Mesothelial cell of epicardium (in vitro differentiated cells): ENCODE data around the gene PIKFYVE. TPM values are rescaled to one million over a fixed set of nuclear protein-coding genes. Genes with fewer than 3 reads are reported as not detected.

Experiments used
- DNase-seq, 2 experiments: peaks; one replicate each; pipeline ENCODE4 v3.0.0; 2021; ENCODE audit warnings: low spot score in 2 of 2; ENCODE audit not compliant: unreplicated experiment in 2 of 2
- H3K27ac Mint-ChIP-seq: 2 replicates; pipeline ENCODE4 v1.8.0; 2021; ENCODE audit warnings: mixed read lengths
- H3K27me3 Mint-ChIP-seq: 2 replicates; pipeline ENCODE4 v1.8.0; 2021; ENCODE audit warnings: low read depth, mixed read lengths
- H3K36me3 Mint-ChIP-seq: 2 replicates; pipeline ENCODE4 v1.8.0; 2021; ENCODE audit warnings: mixed read lengths
- H3K4me1 Mint-ChIP-seq: 2 replicates; pipeline ENCODE4 v1.8.0; 2021; ENCODE audit warnings: mixed read lengths
- H3K4me3 Mint-ChIP-seq: 2 replicates; pipeline ENCODE4 v1.8.0; 2021; ENCODE audit warnings: mild to moderate bottlenecking, moderate library complexity, mixed read lengths
- H3K9me3 Mint-ChIP-seq: 2 replicates; pipeline ENCODE4 v1.8.0; 2021; ENCODE audit warnings: mixed read lengths
- CTCF ChIP-seq: fragments of 200-600 bp; sonication (generic); IDR thresholded peaks from one replicate; pipeline ENCODE4 v1.5.0; 2021; ENCODE audit warnings: antibody characterized with exemption; ENCODE audit not compliant: unreplicated experiment
- total RNA-seq: library from RNA; stranded (reverse); gene quantifications from 3 replicates; pipeline ENCODE4 v1.2.1, GENCODE V29; 2021

The PIKFYVE gene
- total RNA-seq, 1 donor from 2014 or later, result 46.7 TPM

GRCh38 chr2:208245746-208246145 lies 20.3 kb upstream of the PIKFYVE start:
- no peaks in the 10 kb centered on the region for H3K27me3 Mint-ChIP-seq
- no peak for DNase-seq
- no peaks in the 10 kb centered on the region for H3K9me3 Mint-ChIP-seq
- no peak overlapping the region for H3K27ac Mint-ChIP-seq
- no peak overlapping the region for H3K4me3 Mint-ChIP-seq
- TF ChIP-seq CTCF, result no peak
- peaks cover 23% of the 10 kb centered on the region for H3K4me1 Mint-ChIP-seq
- H3K36me3 Mint-ChIP-seq, result peaks cover 52% of the 10 kb centered on the region

GRCh38 chr2:208248601-208249000 lies 17.5 kb upstream of the PIKFYVE start:
- no peak for TF ChIP-seq CTCF
- H3K36me3 Mint-ChIP-seq, result peaks cover 38% of the 10 kb centered on the region
- peaks cover 38% of the 10 kb centered on the region for H3K4me1 Mint-ChIP-seq
- H3K9me3 Mint-ChIP-seq, result no peaks in the 10 kb centered on the region
- no peak overlapping the region for H3K4me3 Mint-ChIP-seq
- no peaks in the 10 kb centered on the region for H3K27me3 Mint-ChIP-seq
- no peak overlapping the region for H3K27ac Mint-ChIP-seq
- no peak for DNase-seq

GRCh38 chr2:208249296-208249695 lies 16.8 kb upstream of the PIKFYVE start:
- no peak for TF ChIP-seq CTCF
- Mint-ChIP-seq H3K4me3 (no peak overlapping the region), H3K4me1 (peaks cover 40% of the 10 kb centered on the region), H3K27ac (peak overlapping the region; percentile 25), H3K27me3 (no peaks in the 10 kb centered on the region), H3K9me3 (no peaks in the 10 kb centered on the region), H3K36me3 (peaks cover 32% of the 10 kb centered on the region)
- DNase-seq, result no peak

- Mint-ChIP-seq H3K4me1 (peaks cover 37% of the 10 kb centered on the region), H3K27me3 (no peaks in the 10 kb centered on the region), H3K36me3 (peaks cover 28% of the 10 kb centered on the region), H3K4me3 (no peak overlapping the region), H3K27ac (peak overlapping the region; percentile 8), H3K9me3 (no peaks in the 10 kb centered on the region)
- DNase-seq, result no peak
- no peak for TF ChIP-seq CTCF
Observed at GRCh38 chr2:208250388-208250787, 15.7 kb upstream of the PIKFYVE start.

GRCh38 chr2:208251098-208251497 lies 15.0 kb upstream of the PIKFYVE start:
- DNase-seq, result no peak
- Mint-ChIP-seq H3K4me3 (no peak overlapping the region), H3K36me3 (peaks cover 24% of the 10 kb centered on the region), H3K27ac (no peak overlapping the region), H3K4me1 (peaks cover 42% of the 10 kb centered on the region), H3K9me3 (no peaks in the 10 kb centered on the region), H3K27me3 (no peaks in the 10 kb centered on the region)
- no peak for TF ChIP-seq CTCF
